Coronary artery (tissue), 2 donors: Measurements from ENCODE around the gene KRT75.

Source experiments
- DNase-seq: peaks from one replicate; pipeline ENCODE4 v3.0.0-alpha.2; 2017; ENCODE audit warnings: low spot score
- H3K27ac ChIP-seq, 2 donors: fragments of 200-600 bp; sonication (generic); one replicate each; pipeline ENCODE4 v1.5.1; 2016 to 2019
- H3K4me3 ChIP-seq: fragments of 200-600 bp; sonication (generic); 2 replicates; pipeline ENCODE4 v1.5.1; 2016; ENCODE audit warnings: mild to moderate bottlenecking, moderate library complexity
- CTCF ChIP-seq: fragments of 200-600 bp; sonication (generic); IDR thresholded peaks from one replicate; pipeline ENCODE4 v1.5.1; 2019; ENCODE audit warnings: antibody characterized with exemption

KRT75 gene

GRCh38 chr12:52427083-52427482 lies 7.1 kb downstream of the KRT75 start:
- no peak for DNase-seq
- H3K4me3 ChIP-seq: no peak overlapping the region
- H3K27ac ChIP-seq: no peak overlapping the region
- no peak for TF ChIP-seq CTCF

- no peak for TF ChIP-seq CTCF
- no peak overlapping the region for H3K27ac ChIP-seq
- no peak for DNase-seq
- H3K4me3 ChIP-seq: no peak overlapping the region
These were observed 8.1 kb downstream of the KRT75 start for GRCh38 chr12:52426034-52426433.

DNA sequence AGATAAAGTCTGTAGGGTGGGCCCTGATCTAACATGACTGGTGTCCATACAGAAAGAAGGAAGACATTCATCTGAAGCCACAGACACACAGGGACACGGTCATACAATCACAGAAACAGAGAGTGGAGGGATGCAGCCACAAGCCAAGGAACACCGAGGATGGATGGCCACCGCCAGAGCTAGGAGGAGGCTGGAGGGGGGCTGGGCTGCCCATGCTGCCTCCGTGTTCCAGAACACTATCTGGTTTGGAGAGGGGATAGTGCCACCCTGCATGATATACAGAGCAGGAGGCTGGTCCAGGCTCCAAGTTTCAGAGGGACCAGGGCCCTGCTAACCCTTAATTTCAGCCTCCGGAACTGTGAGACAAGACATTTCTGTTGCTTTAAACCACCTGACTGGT lies 8.7 kb downstream of the KRT75 start:
- Histone ChIP-seq H3K4me3 (no peak overlapping the region), H3K27ac (no peak overlapping the region)
- no peak for TF ChIP-seq CTCF
- DNase-seq: no peak

GRCh38 chr12:52423661-52424500 lies 10.3 kb downstream of the KRT75 start:
- no peak overlapping the region for H3K4me3 ChIP-seq
- DNase-seq: no peak
- peak overlapping the region in 1 of 2 donors; percentile 26 for H3K27ac ChIP-seq
- TF ChIP-seq CTCF: no peak

DNA sequence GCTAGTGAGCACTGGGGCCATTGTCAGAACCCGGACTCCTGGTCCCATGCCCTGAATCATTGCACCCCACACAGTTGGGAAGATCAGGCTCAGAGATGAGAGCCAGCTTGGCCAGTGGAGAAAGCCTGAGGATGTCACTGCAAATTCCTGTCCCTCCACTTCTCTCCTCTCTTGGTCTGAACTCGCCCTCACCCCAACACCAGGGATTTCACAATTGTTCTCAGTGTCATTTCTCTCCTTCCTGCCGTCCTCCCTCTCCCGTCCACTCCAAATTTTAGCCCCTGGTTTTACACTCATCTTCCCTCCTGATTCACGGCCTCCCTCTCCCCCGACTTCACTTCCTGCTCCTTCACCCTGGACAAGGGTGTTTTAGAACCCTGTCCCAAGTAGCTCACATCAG lies 11.1 kb downstream of the KRT75 start:
- peak overlapping the region in 1 of 2 donors; percentile 26 for H3K27ac ChIP-seq
- no peak for TF ChIP-seq CTCF
- no peak overlapping the region for H3K4me3 ChIP-seq
- no peak for DNase-seq

GRCh38 chr12:52419656-52420055 lies 14.5 kb downstream of the KRT75 start:
- Histone ChIP-seq H3K27ac (no peak overlapping the region), H3K4me3 (no peak overlapping the region)
- no peak for TF ChIP-seq CTCF
- no peak for DNase-seq

GRCh38 chr12:52418576-52419110 lies 15.5 kb downstream of the KRT75 start:
- no peak overlapping the region for H3K27ac ChIP-seq
- no peak for TF ChIP-seq CTCF
- DNase-seq: no peak

More at GRCh38 chr12:52418576-52419110, 15.5 kb downstream of the KRT75 start:
- H3K4me3 ChIP-seq: no peak overlapping the region
